HepG2 (cell line): ENCODE results near the gene ATP6V1G2. TPM values are rescaled to one million over a fixed set of nuclear protein-coding genes. Genes with fewer than 3 reads are reported as not detected.

ENCODE experiments used
- ELK4 ChIP-seq: sonication (generic); formaldehyde crosslinking; IDR thresholded peaks from 2 replicates; pipeline ENCODE4 v1.9.0; 2021; ENCODE audit warnings: missing genetic modification reagents, borderline replicate concordance
- ESRRA ChIP-seq: sonication (generic); formaldehyde crosslinking; IDR thresholded peaks from 2 replicates; pipeline ENCODE4 v1.5.1; 2020; ENCODE audit warnings: mild to moderate bottlenecking, low read depth, missing genetic modification reagents
- HBP1 ChIP-seq: IDR thresholded peaks from 2 replicates; pipeline ENCODE4 v1.6.1; 2016; ENCODE audit warnings: low read depth, control low read depth
- HNRNPLL ChIP-seq: fragments of 200-400 bp; formaldehyde crosslinking; IDR thresholded peaks from 2 replicates; pipeline ENCODE4 v1.6.1; 2017; ENCODE audit warnings: mild to moderate bottlenecking, low read depth, low read length; ENCODE audit not compliant: poor library complexity, severe bottlenecking
- NR2F2 ChIP-seq: IDR thresholded peaks from 2 replicates; pipeline ENCODE4 v1.6.1; 2012; ENCODE audit warnings: low read depth, inconsistent platforms, borderline replicate concordance
- PRDM4 ChIP-seq: sonication (generic); formaldehyde crosslinking; IDR thresholded peaks from 2 replicates; pipeline ENCODE4 v1.9.0; 2021; ENCODE audit warnings: missing genetic modification reagents, borderline replicate concordance
- SIX4 ChIP-seq: sonication (generic); formaldehyde crosslinking; IDR thresholded peaks from 2 replicates; pipeline ENCODE4 v1.4.0; 2020; ENCODE audit warnings: missing genetic modification reagents
- SNAPC4 ChIP-seq: sonication (generic); formaldehyde crosslinking; IDR thresholded peaks from 2 replicates; pipeline ENCODE4 v1.4.0; 2020; ENCODE audit warnings: mild to moderate bottlenecking, missing genetic modification reagents
- ZNF143 ChIP-seq: sonication (generic); formaldehyde crosslinking; IDR thresholded peaks from 2 replicates; pipeline ENCODE4 v1.4.0; 2020; ENCODE audit warnings: missing genetic modification reagents
- ZNF468 ChIP-seq: sonication (generic); formaldehyde crosslinking; IDR thresholded peaks from 2 replicates; pipeline ENCODE4 v1.8.0; 2022; ENCODE audit warnings: mild to moderate bottlenecking, moderate library complexity, missing genetic modification reagents
- ZNF556 ChIP-seq: sonication (generic); formaldehyde crosslinking; IDR thresholded peaks from 2 replicates; pipeline ENCODE4 v1.4.0; 2020; ENCODE audit warnings: mild to moderate bottlenecking, missing genetic modification reagents, borderline replicate concordance
- ZNF652 ChIP-seq: IDR thresholded peaks from 2 replicates; pipeline ENCODE4 v1.6.1; 2016; ENCODE audit warnings: low read depth, borderline replicate concordance
- ZNF781 ChIP-seq: sonication (generic); formaldehyde crosslinking; IDR thresholded peaks from 2 replicates; pipeline ENCODE4 v1.5.1; 2020; ENCODE audit warnings: borderline replicate concordance, mild to moderate bottlenecking, missing genetic modification reagents; ENCODE audit errors: not compliant biosample characterization
- polyA plus RNA-seq, 8 experiments: library from polyadenylated mRNA; depleted of rRNA in 3 of 8; stranded (reverse) in 7 of 8; unstranded in 1 of 8; fragments of >200 nt; fragmentation: Illumina TruSeq in 4 of 8; extraction: Trizol in 4 of 8; gene quantifications; 2 replicates each; pipeline versions ENCODE4 v1.2.1 to v1.2.3, GENCODE V29; 2011 to 2016; ENCODE audit warnings: low read depth in 4 of 8, missing spikeins in 1 of 8, mixed read lengths in 1 of 8; ENCODE audit not compliant: insufficient read depth in 1 of 8
- total RNA-seq, 5 experiments: library from RNA; depleted of rRNA; stranded (reverse); fragments of >200 nt; fragmentation: Illumina TruSeq; extraction: Trizol; gene quantifications; 2 replicates each; pipeline ENCODE4 v1.2.3, GENCODE V29; 2016; ENCODE audit warnings: low read depth in 1 of 5
- TF ChIP-seq, protein P1 (sequence below): IDR thresholded peaks from 2 replicates; pipeline ENCODE4 v1.6.1; 2012; ENCODE audit warnings: low read length, improper control_type of control experiment

ATP6V1G2 gene
- total and polyA plus RNA-seq, 2 of the 13 experiments (the other 11 are each of a cell fraction or from before 2014, with no cell fraction given), result 0.27 to 0.83 TPM

DNA sequence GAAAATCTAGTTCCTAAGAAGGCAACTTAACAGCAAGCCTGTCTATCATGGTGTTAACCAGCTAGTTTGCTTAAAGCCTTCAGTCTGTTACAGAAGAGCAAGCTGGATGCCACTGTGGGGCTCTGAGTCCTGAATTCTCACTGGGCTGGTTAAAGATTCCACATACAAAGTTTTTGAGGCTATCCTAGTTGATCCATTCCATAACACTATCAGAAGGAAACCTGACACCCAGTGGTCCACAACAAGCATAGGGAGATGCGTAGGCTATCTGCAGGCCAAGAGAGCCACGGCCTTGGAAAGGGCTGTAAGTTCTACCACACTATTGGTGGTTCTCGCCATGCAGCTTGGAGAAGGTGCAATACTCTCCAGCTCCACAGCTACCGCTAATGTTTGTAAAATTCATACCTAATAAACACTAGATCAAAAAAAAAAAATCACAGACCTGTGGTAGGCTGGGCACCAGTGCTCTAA is 18.1 kb downstream of the ATP6V1G2 start (continued):
- TF ChIP-seq ELK4 (CRISPR knock-in tag), result no peak
- TF ChIP-seq HBP1 (CRISPR knock-in tag), result no peak
- 0 out of 2 replicates have a peak, but pooled peaks have one; percentile 36 for TF ChIP-seq ZNF556 (CRISPR knock-in tag)
- TF ChIP-seq SIX4, result peak; percentile 62; the same call in 1 of the 2 replicates
- TF ChIP-seq, protein P1, sequence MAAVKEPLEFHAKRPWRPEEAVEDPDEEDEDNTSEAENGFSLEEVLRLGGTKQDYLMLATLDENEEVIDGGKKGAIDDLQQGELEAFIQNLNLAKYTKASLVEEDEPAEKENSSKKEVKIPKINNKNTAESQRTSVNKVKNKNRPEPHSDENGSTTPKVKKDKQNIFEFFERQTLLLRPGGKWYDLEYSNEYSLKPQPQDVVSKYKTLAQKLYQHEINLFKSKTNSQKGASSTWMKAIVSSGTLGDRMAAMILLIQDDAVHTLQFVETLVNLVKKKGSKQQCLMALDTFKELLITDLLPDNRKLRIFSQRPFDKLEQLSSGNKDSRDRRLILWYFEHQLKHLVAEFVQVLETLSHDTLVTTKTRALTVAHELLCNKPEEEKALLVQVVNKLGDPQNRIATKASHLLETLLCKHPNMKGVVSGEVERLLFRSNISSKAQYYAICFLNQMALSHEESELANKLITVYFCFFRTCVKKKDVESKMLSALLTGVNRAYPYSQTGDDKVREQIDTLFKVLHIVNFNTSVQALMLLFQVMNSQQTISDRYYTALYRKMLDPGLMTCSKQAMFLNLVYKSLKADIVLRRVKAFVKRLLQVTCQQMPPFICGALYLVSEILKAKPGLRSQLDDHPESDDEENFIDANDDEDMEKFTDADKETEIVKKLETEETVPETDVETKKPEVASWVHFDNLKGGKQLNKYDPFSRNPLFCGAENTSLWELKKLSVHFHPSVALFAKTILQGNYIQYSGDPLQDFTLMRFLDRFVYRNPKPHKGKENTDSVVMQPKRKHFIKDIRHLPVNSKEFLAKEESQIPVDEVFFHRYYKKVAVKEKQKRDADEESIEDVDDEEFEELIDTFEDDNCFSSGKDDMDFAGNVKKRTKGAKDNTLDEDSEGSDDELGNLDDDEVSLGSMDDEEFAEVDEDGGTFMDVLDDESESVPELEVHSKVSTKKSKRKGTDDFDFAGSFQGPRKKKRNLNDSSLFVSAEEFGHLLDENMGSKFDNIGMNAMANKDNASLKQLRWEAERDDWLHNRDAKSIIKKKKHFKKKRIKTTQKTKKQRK, result no peak
- no peak for TF ChIP-seq HNRNPLL
- no peak for TF ChIP-seq ESRRA (CRISPR knock-in tag)
- no peak for TF ChIP-seq ZNF143 (CRISPR knock-in tag)
- no peak for TF ChIP-seq SNAPC4 (CRISPR knock-in tag)
- TF ChIP-seq ZNF781, result peak; percentile 46
- no peak for TF ChIP-seq PRDM4 (CRISPR knock-in tag)
- no peak for TF ChIP-seq ZNF652 (CRISPR knock-in tag)
- TF ChIP-seq ZNF468 (CRISPR knock-in tag), result no peak
- no peak for TF ChIP-seq NR2F2
